GM18505 (cell line): ENCODE results near the gene KRT6C.
"Not testable (repeated sequence)": the region's sequence is repeated elsewhere in the genome, so short reads cannot be mapped to it uniquely, and the experiment has no call there.

Experiments
- ATAC-seq: cut with Tn5 transposase; IDR thresholded peaks from one replicate; pipeline ENCODE4 v1.9.1; 2021; ENCODE audit not compliant: unreplicated experiment
- POLR2A ChIP-seq: IDR thresholded peaks from 4 replicates; pipeline ENCODE4 v1.6.1; 2011; ENCODE audit warnings: borderline replicate concordance; ENCODE audit not compliant: insufficient read depth, insufficient read length; ENCODE audit errors: extremely low read depth

Gene KRT6C

DNA sequence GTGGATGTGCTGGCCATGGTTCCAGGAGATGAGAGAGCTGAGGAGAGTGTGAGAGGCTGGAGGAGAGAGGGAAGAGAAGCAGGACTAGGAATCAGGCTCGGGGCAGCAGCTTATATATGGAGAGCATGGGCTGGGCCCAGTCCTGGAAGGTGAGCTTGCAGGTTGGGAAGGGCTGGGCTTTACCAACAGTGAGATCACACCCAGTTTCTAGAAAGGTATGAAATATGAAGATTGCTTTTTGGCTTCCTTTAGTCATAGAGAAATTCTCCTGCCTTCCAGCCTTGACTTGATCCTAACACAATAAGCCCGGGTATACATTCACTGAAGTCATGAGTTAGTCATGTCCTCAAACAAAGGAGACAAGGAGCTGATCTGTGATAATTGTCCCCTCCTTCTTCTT lies 19.6 kb upstream of the KRT6C start, which contains the start of gene KRT6A:
Gene KRT6A (minus strand): TSS at position 86 of the 400 bp plus-strand sequence. CDS start 69 bp downstream, at position 17.
- ATAC-seq, result no peak
- no peak for TF ChIP-seq POLR2A

DNA sequence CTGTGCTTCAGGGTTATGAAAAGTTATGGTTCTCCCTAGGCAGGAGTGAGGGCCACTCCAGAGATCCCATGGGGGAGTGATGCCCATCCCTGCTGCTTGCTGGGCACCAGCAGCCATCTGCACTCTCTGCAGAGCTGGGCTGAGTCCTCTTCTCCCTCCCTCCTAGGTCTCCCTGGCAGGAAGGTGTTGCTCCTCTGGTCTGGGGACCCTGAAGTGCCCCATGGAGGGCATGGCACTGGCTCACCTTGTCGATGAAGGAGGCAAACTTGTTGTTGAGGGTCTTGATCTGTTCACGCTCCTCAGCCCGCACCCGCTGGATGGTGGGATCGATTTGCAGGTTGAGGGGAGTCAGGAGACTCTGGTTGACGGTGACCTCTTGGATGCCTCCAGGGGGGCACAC lies 18.8 kb upstream of the KRT6C start:
- not testable (repeated sequence) for ATAC-seq

DNA sequence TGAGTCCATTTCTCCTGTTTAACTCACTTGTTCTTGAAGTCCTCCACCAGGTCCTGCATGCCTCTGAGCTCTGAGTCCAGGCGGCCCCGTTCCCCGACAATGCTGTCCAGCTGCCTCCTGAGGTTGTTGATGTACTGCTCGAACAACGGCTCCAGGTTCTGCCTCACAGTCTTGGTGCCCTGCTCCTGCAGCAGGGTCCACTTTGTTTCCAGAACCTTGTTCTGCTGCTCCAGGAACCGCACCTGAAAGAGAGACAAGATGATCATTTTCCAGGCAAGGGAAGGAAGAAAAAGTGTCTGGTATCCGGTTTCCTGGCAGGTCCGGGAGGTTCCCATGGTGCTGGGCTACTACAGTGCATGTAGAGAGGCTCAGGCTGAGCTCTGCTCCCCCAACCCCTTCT lies 17.9 kb upstream of the KRT6C start:
- ATAC-seq, result not testable (repeated sequence)

DNA sequence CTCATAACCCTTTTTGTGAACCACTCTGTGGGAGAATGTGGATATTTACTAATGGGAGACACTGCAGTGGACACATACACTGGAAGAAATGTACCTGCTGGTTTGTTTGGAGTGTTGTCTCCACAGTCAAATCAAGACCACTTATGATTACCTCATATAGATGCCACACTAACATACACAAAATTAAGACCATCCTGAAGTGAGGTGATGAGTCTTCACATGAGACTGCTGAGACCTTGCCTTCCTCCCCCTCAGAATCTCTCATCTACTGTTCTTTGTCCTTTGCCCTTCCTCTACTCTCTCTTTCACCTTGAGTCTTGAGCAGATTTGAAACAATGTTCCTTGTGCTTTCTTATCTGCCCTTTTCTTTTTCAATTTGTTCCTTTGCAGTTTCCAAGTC lies 15.1 kb upstream of the KRT6C start:
- ATAC-seq, result no peak
- TF ChIP-seq POLR2A, result no peak

DNA sequence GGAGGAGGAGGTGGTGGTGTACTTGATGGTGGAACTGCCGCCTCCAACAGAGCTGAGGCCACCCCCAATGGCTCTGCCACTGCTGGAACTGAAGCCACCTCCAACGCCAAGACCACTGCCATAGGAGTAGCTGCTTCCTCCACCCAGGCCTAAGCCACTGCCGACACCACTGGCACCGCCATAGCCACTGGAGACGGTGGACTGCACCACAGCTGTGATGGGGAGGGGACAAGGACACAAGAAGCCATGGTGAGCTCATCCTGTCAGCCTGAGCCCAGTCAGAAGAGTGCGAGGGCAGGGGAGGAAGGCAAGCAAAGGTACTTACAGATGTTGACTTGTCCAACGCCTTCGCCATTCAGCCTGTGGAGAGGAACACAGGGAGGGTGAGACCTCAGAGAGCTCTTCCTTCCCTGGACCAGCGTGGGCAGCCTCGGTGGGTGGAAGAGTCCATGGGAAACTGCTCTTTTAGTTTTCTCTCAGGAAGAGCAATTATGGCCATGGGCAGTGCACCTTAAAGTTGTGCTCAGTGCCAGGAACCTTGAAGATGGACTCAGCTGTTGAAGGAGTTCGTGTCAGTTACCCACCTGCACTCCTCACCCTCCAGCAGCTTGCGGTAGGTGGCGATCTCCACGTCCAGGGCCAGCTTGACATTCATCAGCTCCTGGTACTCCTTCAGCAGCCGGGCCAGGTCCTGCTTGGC lies 14.3 kb upstream of the KRT6C start:
- not testable (repeated sequence) for ATAC-seq

DNA sequence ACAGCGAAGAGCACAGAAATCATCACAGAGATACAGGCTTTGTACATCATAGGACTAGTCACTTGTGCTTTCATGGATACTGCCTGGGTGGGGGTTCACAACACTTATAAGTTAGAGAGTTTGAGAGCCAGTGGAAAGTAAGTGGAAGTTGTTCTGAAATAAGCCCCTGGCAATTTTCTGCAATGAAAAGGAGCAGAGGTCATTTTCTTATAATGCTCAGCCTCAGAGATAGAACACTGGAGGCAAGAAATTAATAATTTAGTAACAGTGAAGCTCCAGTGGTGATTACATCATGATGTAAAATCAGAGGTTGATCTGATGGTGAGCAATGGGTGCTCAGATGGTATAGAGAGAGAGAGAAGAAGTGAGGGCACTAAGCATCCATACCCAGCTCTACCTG lies 13.6 kb upstream of the KRT6C start:
- no peak for TF ChIP-seq POLR2A
- ATAC-seq, result no peak

DNA sequence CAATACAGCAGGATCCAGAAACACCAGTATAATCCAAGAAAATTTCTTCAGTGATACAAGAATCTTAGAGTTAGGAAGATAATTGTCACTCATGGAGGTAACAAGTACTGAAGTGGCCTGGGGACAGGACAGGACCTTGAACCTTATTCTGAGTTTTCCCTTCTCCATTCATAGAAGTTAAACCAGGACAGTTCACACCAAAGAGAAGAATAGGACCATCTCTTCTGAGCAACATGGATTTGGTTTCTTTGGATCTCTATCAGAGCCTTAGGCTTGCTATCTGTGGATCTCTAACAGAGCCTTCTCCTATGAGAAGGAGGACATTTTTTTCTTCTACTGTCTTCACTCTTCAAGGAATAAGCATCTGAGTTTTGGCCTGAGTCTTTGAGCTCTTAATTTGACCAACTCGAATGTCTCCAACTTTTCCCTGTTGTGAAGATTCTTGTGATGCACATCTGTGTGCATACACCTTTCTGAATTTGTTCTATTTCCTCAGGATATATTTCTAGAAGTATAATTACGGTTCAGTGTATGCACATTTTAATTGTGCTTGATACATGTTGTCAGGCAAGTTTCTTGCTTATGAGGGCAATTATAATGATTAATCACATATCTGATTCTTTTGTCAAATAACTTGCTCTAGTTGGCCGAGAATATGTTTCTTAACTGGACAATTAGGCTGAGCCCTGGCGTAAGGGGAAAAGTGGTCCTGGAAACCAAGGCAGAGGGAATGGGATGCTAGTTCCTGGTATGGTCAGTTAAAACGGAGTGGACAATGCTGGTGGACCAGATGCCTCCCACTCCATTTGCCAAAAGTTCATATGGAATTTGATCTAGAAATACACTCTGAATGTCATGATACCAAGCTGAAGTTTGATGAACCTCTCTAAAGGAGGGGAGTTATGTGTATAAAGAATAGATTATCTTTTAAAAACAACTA lies 12.8 kb upstream of the KRT6C start:
- ATAC-seq, result no peak
- TF ChIP-seq POLR2A, result no peak

DNA sequence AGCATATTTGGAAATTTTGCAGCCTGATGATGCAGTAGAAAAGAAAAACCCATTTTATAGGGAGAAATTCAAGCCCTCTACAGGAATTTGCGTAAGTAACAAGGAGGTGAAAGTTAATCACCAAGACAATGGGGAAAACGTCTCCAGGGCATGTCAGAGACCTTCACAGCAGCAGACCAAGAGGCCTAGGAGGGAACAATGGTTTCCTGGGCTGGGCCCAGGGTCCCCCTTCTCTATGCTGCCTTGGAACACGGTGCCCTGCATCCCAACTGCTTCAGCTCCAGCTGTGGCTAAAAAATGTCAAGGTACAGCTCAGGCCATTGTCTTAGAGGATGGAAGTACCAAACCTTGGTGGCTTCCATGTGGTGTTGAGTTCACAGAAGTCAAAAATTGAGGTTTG lies 6.5 kb upstream of the KRT6C start:
- no peak for TF ChIP-seq POLR2A
- no peak for ATAC-seq

DNA sequence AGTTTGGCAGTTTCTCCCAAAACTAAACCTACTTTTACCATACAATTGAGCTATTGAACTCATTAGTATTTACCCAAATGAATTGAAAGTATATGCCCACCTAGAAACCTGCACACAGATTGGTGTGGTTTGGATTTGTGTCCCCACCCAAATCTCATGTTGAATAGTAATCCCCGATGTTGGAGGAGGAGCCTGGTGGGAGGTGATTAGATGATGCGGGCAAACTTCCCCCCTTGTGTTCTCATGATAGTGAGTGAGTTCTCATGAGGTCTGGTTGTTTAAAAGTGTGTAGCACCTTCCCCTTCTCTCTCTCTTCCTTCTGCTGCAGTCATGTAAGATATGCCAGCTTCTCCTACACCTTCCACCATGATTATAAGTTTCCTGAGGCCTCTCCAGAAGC lies 4.0 kb upstream of the KRT6C start:
- ATAC-seq, result no peak

DNA sequence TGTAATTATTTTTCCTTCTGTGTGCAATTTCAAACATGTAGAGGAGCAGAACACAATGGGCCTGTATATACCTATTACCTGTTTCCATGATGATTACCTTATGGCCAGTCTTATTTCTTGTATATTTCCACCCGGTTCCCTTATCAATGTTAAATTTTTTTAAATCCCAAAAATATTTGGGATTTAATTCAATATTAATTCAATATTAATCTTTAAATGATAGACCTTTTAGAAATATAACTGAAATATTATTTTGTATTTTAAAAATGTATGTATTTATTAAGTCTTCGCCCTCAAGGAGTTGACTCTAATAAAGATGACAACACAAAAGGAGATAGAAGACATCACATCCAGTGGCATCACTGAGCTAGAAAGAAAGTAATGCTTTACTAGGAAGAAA lies 607 bp upstream of the KRT6C start:
- TF ChIP-seq POLR2A, result no peak

More for the DNA sequence above, 4.0 kb upstream of the KRT6C start:
- TF ChIP-seq POLR2A, result no peak

DNA sequence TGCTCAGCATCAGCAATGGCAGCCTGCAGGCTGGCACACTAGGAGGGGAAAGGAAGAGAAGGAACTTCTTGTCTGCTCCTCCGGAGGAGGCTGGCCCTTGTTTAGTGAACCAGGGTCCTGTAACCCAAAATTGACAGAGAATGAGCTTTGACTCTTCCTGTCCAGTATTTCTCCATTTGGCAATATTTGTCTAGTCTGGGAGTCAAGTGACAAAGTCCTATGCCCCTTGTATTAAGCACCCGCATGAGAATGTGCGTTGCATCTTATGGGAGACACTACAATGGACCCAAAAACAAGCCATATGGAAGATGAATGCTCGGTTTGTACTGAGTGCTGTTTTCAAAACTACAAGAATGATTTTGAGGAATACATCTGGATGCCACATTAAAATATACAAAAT lies 3.8 kb downstream of the KRT6C start:
- no peak for ATAC-seq
- no peak for TF ChIP-seq POLR2A

More for the DNA sequence above, 607 bp upstream of the KRT6C start:
- no peak for ATAC-seq

DNA sequence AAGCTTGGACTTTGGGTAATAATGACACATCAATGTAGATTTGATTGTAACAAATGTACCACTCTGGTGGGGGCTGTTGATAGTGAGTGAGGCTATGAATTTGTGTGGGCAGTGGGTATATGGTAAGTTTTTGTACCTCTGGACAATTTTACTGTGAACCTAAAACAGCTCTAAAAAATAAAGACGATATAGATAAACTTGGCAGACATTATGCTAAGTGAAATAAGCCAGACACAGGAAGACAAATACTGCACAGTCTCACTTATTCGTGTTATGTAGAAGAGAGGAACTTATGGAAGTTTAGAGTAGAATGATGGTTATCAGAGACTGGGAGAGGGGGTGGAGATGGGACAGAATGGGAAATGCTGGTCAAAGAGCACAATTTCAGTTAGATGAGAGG lies 8.7 kb downstream of the KRT6C start:
- ATAC-seq, result no peak

DNA sequence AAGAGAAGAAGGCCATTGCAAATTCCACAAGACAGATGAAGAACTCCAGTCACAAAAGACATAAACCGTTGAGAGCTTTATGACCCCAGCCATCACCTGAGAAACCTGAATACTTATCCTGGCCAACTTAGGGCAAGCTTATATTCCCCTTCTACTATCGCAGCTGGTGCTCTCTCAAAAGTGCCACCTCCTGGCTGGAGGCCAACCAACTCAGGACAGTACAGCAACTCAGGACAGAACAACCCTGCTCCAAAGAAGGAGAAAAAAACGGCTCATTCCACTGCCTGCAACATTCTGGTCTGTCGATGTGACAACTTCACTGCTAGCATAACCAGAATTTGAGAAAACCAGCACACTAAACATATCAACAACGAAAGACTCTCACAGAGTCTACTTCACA lies 11.9 kb downstream of the KRT6C start:
- no peak for ATAC-seq
- no peak for TF ChIP-seq POLR2A

More for the DNA sequence above, 8.7 kb downstream of the KRT6C start:
- TF ChIP-seq POLR2A, result no peak

DNA sequence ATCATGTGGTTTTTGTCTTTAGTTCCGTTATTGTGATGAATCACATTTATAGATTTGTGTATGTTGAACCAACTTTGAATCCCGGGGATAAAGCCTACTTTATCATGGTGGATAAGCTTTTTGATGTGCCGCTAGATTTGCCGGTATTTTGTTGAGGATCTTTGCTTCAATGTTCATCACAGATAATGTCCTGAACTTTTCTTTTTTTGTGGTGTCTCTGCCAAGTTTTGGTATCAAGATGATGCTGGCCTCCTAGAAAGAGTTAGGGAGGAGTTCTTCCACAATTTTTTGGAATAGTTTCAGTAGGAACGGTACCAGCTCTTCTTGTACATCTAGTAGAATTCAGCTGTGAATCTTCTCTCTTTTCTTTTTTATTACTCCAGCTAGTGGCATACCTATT lies 14.7 kb downstream of the KRT6C start:
- no peak for ATAC-seq
- no peak for TF ChIP-seq POLR2A
